ENCODE data around the gene CUEDC1.

CUEDC1 gene

GRCh38 chr17:57931488-57932137 is 23.6 kb downstream of the CUEDC1 start:
- H3K27ac ChIP-seq: no peak overlapping the region

GRCh38 chr17:57930239-57930638 is 25.0 kb downstream of the CUEDC1 start:
- no peak overlapping the region for H3K4me3 ChIP-seq
- no peak overlapping the region for H3K27ac ChIP-seq
- no peak for DNase-seq (ENCODE audit: low read depth, low spot score)
- no peak for TF ChIP-seq POLR2AphosphoS5 (IDR thresholded peaks at IDR 0.05; ENCODE audit: borderline replicate concordance, low read depth, low read length)
- TF ChIP-seq EZH2 (IDR thresholded peaks at IDR 0.05): no peak
- no peak for TF ChIP-seq FOXP2 (optimal IDR thresholded peaks at IDR 0.05; ENCODE audit: control extremely low read depth, extremely low read length, insufficient read depth)
- no peaks in the 10 kb centered on the region for H3K9me3 ChIP-seq (ENCODE audit: low read depth, low read length)
- no peak overlapping the region for H3K9ac ChIP-seq (ENCODE audit: insufficient read length)
- H3K36me3 ChIP-seq (ENCODE audit: insufficient read depth, low read length): no peaks in the 10 kb centered on the region

More at GRCh38 chr17:57931488-57932137, 23.6 kb downstream of the CUEDC1 start:
- no peak overlapping the region for H3K9ac ChIP-seq (ENCODE audit: insufficient read length)
- no peak overlapping the region for H3K4me3 ChIP-seq
- H3K36me3 ChIP-seq (ENCODE audit: insufficient read depth, low read length): no peaks in the 10 kb centered on the region
- H3K9me3 ChIP-seq (ENCODE audit: low read depth, low read length): no peaks in the 10 kb centered on the region
- TF ChIP-seq POLR2AphosphoS5 (IDR thresholded peaks at IDR 0.05; ENCODE audit: borderline replicate concordance, low read depth, low read length) (no peak), EZH2 (IDR thresholded peaks at IDR 0.05) (no peak), FOXP2 (optimal IDR thresholded peaks at IDR 0.05; ENCODE audit: control extremely low read depth, extremely low read length, insufficient read depth) (no peak)
- no peak for DNase-seq (ENCODE audit: low read depth, low spot score)

- no peak overlapping the region for H3K27ac ChIP-seq
- TF ChIP-seq FOXP2 (optimal IDR thresholded peaks at IDR 0.05; ENCODE audit: control extremely low read depth, extremely low read length, insufficient read depth) (no peak), POLR2AphosphoS5 (IDR thresholded peaks at IDR 0.05; ENCODE audit: borderline replicate concordance, low read depth, low read length) (no peak), EZH2 (IDR thresholded peaks at IDR 0.05) (no peak)
- H3K36me3 ChIP-seq (ENCODE audit: insufficient read depth, low read length): no peaks in the 10 kb centered on the region
- H3K9me3 ChIP-seq (ENCODE audit: low read depth, low read length): no peaks in the 10 kb centered on the region
- no peak overlapping the region for H3K9ac ChIP-seq (ENCODE audit: insufficient read length)
- H3K4me3 ChIP-seq: no peak overlapping the region
- DNase-seq (ENCODE audit: low read depth, low spot score): no peak
These were observed 25.8 kb downstream of the CUEDC1 start for GRCh38 chr17:57929386-57929785.

- Histone ChIP-seq H3K9ac (ENCODE audit: insufficient read length) (no peak overlapping the region), H3K4me3 (no peak overlapping the region), H3K27ac (no peak overlapping the region), H3K9me3 (ENCODE audit: low read depth, low read length) (no peaks in the 10 kb centered on the region), H3K36me3 (ENCODE audit: insufficient read depth, low read length) (no peaks in the 10 kb centered on the region)
- TF ChIP-seq POLR2AphosphoS5 (IDR thresholded peaks at IDR 0.05; ENCODE audit: borderline replicate concordance, low read depth, low read length): no peak
- no peak for TF ChIP-seq FOXP2 (optimal IDR thresholded peaks at IDR 0.05; ENCODE audit: control extremely low read depth, extremely low read length, insufficient read depth)
- no peak for TF ChIP-seq EZH2 (IDR thresholded peaks at IDR 0.05)
- no peak for DNase-seq (ENCODE audit: low read depth, low spot score)
These were observed 26.3 kb downstream of the CUEDC1 start for GRCh38 chr17:57928928-57929327.

- H3K36me3 ChIP-seq (ENCODE audit: insufficient read depth, low read length): no peaks in the 10 kb centered on the region
- no peak overlapping the region for H3K9ac ChIP-seq (ENCODE audit: insufficient read length)
- TF ChIP-seq FOXP2 (optimal IDR thresholded peaks at IDR 0.05; ENCODE audit: control extremely low read depth, extremely low read length, insufficient read depth): no peak
- no peak for TF ChIP-seq EZH2 (IDR thresholded peaks at IDR 0.05)
- no peak for TF ChIP-seq POLR2AphosphoS5 (IDR thresholded peaks at IDR 0.05; ENCODE audit: borderline replicate concordance, low read depth, low read length)
- H3K27ac ChIP-seq: no peak overlapping the region; the same call in 1 of the 2 replicates
- no peak for DNase-seq (ENCODE audit: low read depth, low spot score)
- H3K9me3 ChIP-seq (ENCODE audit: low read depth, low read length): no peaks in the 10 kb centered on the region
- H3K4me3 ChIP-seq: no peak overlapping the region
These were observed 28.0 kb downstream of the CUEDC1 start for GRCh38 chr17:57927048-57927723.

GRCh38 chr17:57926723-57927047 is 28.5 kb downstream of the CUEDC1 start:
- DNase-seq (ENCODE audit: low read depth, low spot score): no peak
- Histone ChIP-seq H3K9me3 (ENCODE audit: low read depth, low read length) (no peaks in the 10 kb centered on the region), H3K27ac (no peak overlapping the region), H3K4me3 (no peak overlapping the region), H3K9ac (ENCODE audit: insufficient read length) (no peak overlapping the region), H3K36me3 (ENCODE audit: insufficient read depth, low read length) (no peaks in the 10 kb centered on the region)
- TF ChIP-seq POLR2AphosphoS5 (IDR thresholded peaks at IDR 0.05; ENCODE audit: borderline replicate concordance, low read depth, low read length) (no peak), FOXP2 (optimal IDR thresholded peaks at IDR 0.05; ENCODE audit: control extremely low read depth, extremely low read length, insufficient read depth) (no peak), EZH2 (IDR thresholded peaks at IDR 0.05) (no peak)

- H3K9me3 ChIP-seq (ENCODE audit: low read depth, low read length): no peaks in the 10 kb centered on the region
- H3K36me3 ChIP-seq (ENCODE audit: insufficient read depth, low read length): no peaks in the 10 kb centered on the region
- H3K9ac ChIP-seq (ENCODE audit: insufficient read length): no peak overlapping the region
- H3K27ac ChIP-seq: peak overlapping the region; percentile 77
- TF ChIP-seq POLR2AphosphoS5 (IDR thresholded peaks at IDR 0.05; ENCODE audit: borderline replicate concordance, low read depth, low read length) (no peak), FOXP2 (optimal IDR thresholded peaks at IDR 0.05; ENCODE audit: control extremely low read depth, extremely low read length, insufficient read depth) (no peak), EZH2 (IDR thresholded peaks at IDR 0.05) (no peak)
- H3K4me3 ChIP-seq: peak overlapping the region; percentile 21
- DNase-seq (ENCODE audit: low read depth, low spot score): no peak
These were observed 29.7 kb downstream of the CUEDC1 start for GRCh38 chr17:57925361-57925990.

GRCh38 chr17:57924677-57925076 is 30.5 kb downstream of the CUEDC1 start:
- peak overlapping the region; percentile 21 for H3K4me3 ChIP-seq
- H3K9ac ChIP-seq (ENCODE audit: insufficient read length): no peak overlapping the region
- no peak for DNase-seq (ENCODE audit: low read depth, low spot score)

More at GRCh38 chr17:57924677-57925076, 30.5 kb downstream of the CUEDC1 start:
- H3K9me3 ChIP-seq (ENCODE audit: low read depth, low read length): no peaks in the 10 kb centered on the region
- peak overlapping the region; percentile 77 for H3K27ac ChIP-seq
- no peaks in the 10 kb centered on the region for H3K36me3 ChIP-seq (ENCODE audit: insufficient read depth, low read length)
- TF ChIP-seq POLR2AphosphoS5 (IDR thresholded peaks at IDR 0.05; ENCODE audit: borderline replicate concordance, low read depth, low read length) (no peak), EZH2 (IDR thresholded peaks at IDR 0.05) (no peak), FOXP2 (optimal IDR thresholded peaks at IDR 0.05; ENCODE audit: control extremely low read depth, extremely low read length, insufficient read depth) (no peak)
